Adrenal gland (tissue), 5 donors: ENCODE measurements around the gene VEGFC.

ENCODE experiments used
- CTCF ChIP-seq, 6 experiments: fragments of 450-650 bp in 4 of 6; fragments of 200-600 bp in 2 of 6; sonication (generic) in 1 of 6; IDR thresholded peaks; 1 replicate in 5 of 6; 2 replicates in 1 of 6; pipeline versions ENCODE4 v1.5.1 to v1.8.0; 2016 to 2021; ENCODE audit warnings: antibody characterized with exemption in 6 of 6, mild to moderate bottlenecking in 2 of 6, moderate library complexity in 1 of 6
- POLR2A ChIP-seq, 2 donors: fragments of 450-650 bp; IDR thresholded peaks; one replicate each; pipeline ENCODE4 v1.6.1; 2017; ENCODE audit warnings: antibody characterized with exemption in 2 of 2, mild to moderate bottlenecking in 2 of 2, moderate library complexity in 1 of 2
- donor health status: DM: no; HTN: no; CAD: no.

GRCh38 chr4:176794151-176794550 is 1.4 kb upstream of the VEGFC start:
- no peak for TF ChIP-seq CTCF (IDR thresholded peaks at IDR 0.05)
- no peak for TF ChIP-seq POLR2A (IDR thresholded peaks at IDR 0.05)
